Posterior cingulate gyrus (tissue), 11 donors: ENCODE data around the gene PELO.
"Not testable (repeated sequence)": the region's sequence is repeated elsewhere in the genome, so short reads cannot be mapped to it uniquely, and the experiment has no call there.

Experiments used
- DNase-seq, 10 donors: peaks; one replicate each; pipeline versions ENCODE4 v3.0.0 to v3.0.0-alpha.2; 2020 to 2021; ENCODE audit warnings: mixed read lengths in 3 of 10
- intact Hi-C: fragments of 100-400 bp; cut with DNase I; formaldehyde crosslinking; loops from one replicate; pipeline ENCODE4 v1.15.1; 2023

Gene PELO

GRCh38 chr5:52818807-52819206 lies 31.1 kb downstream of the PELO start:
- intact Hi-C loops, DNase-seq: not testable (repeated sequence)

GRCh38 chr5:52821901-52822300 lies 34.2 kb downstream of the PELO start:
- DNase-seq: no peak
- intact Hi-C loops: no loop called here

- peak in 1 of 10 donors; percentile 53 for DNase-seq
Observed at GRCh38 chr5:52822437-52822836, 34.7 kb downstream of the PELO start.

DNA sequence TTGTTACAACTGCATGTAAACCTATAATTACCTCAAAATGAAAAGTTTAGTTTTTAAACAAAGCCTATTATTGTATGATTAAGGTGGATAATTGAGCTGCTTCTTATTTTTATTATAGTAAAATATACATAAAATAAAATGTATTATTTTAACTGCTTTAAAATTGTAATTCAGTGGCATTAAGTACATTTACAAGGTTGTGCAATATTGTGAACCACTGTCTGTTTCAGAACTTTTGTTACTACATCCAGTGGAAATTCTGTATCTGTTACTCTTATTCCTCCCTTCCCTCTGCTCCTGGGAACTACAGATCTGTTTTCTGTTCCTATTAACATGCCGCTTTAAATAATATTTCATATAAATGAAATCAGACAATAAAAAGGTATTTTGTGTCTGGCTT lies 37.1 kb downstream of the PELO start:
- DNase-seq: no peak
- intact Hi-C loops: no loop called here

More at GRCh38 chr5:52822437-52822836, 34.7 kb downstream of the PELO start:
- intact Hi-C loops: no loop called here

DNA sequence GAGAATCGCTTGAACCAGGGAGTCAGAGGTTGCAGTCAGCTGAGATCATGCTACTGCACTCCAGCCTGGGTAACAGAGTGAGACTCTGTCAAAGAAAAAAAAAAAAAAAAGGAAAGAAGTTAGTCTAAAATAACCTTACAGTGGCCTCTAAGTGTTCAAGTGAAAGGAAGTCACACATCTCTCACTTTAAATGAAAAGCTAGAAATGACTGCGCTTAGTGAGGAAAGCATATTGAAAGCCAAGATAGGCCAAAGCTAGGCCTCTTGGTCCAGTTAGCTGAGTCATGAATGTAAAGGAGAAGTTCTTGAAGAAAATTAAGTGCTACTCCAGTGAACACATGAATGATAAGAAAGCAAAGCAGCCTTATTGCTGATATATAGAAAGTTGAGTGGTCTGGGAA lies 38.1 kb downstream of the PELO start:
- DNase-seq: no peak
- intact Hi-C loops: loop anchor here (1.0 kb wide), 1 partner anchor 27 kb away; no protein-coding TSS in a partner anchor

DNA sequence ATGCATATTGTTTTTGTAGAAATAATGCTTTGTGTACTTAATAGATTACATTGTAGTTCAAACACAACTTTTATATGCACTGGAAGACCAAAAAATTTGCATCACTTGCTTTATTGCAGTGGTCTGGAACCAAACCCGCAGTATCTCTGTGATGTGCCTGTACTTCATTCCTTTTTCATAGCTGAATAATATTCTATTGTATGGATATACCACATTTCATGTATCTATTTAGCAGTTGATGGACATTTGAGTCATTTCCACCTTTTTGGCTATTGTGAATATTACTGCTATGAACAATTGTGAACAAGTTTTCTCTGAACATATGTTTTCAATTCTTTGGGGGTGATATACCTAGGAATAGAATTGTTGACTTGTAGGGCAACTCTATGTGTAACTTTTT lies 40.1 kb downstream of the PELO start:
- intact Hi-C loops: no loop called here
- DNase-seq: no peak

DNA sequence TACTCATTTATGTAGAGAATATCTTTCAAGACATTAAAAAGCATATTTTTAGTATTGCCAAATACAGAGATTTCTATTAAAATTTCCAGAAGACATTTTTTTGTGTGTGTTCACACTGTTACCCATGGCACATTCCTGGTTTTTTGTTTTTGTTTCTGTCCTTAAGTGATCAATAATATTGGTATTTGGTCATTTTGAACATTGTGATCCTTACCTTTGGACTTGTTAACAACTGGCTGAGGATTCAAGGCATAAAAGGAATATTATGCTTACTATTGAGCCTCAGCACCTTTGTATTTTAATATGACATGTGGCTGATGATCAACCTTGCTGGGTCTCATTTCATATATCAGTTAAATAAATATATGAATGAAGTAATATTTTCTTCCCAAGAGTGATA lies 41.9 kb downstream of the PELO start:
- no peak for DNase-seq
- intact Hi-C loops: no loop called here

DNA sequence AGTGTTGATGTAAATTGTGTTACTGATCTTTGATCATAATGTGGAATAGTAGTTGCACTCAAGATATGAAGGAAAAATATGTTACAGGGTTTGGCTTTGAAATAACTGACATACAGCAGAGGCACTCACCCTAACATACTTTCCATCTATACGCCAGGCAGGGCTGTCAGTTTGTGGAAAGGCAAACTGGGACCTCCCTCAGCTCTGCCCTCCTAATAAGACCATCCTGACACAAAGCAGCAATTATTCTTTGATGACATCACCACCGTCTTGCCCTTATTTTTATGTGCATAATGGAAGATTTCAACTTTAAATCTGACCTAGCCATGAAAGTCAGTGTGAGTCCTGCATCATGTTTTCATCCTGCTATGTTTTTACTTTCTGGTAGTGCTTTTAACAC lies 42.9 kb downstream of the PELO start:
- intact Hi-C loops: no loop called here
- DNase-seq: no peak

GRCh38 chr5:52831786-52832511 lies 44.2 kb downstream of the PELO start:
- intact Hi-C loops: no loop called here
- no peak for DNase-seq

DNA sequence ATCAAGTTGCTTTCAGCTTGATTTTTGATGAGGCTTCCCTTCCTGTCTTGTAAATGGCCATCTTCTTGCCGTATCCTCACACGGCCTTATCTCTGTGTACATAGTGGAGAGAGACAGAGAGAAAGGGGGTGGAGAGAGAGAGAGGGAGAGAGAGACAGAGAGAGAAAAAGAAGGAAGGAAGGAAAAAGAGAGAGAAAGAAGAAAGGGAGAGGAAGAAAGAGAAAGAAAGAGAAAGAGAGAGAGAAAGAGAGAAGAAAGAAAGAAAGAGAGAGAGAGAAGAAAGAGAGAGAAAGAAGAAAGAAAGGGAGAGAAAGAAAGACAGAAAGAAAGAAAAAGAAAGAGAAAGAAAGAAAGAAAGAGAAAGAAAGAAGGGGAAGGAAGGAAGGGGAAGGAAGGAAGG lies 46.6 kb downstream of the PELO start:
- intact Hi-C loops: no loop called here
- DNase-seq: no peak

DNA sequence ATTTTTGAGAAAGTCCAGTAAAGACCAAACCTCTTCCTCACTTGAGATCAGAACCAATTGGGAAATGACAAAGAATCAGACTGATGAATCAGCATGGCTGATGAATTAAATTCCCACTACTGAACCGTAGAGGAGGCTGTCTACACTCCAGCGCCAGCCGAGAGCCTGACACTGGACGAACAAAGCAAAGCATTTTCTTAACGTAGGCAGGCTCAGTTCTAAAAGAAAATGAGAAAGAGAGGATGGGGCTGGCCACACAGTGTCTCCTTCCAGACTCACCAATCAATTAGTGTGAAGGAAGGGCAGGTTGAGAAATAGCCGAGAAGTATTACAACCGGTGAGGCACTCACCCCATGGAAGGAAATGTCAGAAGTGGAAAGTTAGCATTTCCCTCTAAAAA lies 49.4 kb downstream of the PELO start:
- peak in 3 of 10 donors; percentile 38 to 61 (median 58) for DNase-seq

More for the DNA sequence above, 49.4 kb downstream of the PELO start:
- intact Hi-C loops: no loop called here
